HCT116 (cell line): ENCODE results near the gene ATP8A2. TPM values are rescaled to one million over a fixed set of nuclear protein-coding genes. Genes with fewer than 3 reads are reported as not detected.

Experiments
- ATAC-seq: fragments of 200-7000 bp; cut with Tn5 transposase; 2 replicates; pipeline ENCODE4 v1.9.1; 2020; ENCODE audit warnings: mild to moderate bottlenecking, moderate library complexity
- BruUV-seq: library from RNA; stranded (reverse); fragments of 400-500 nt; replicated peaks from 2 replicates; lab custom pipeline; 2021; lab: Mats Ljungman, UMichigan
- CTCF ChIA-PET: fragments of 300-600 bp; sonication (Branson Sonifier 250); formaldehyde crosslinking; loops from one replicate; lab custom pipeline; 2021; ENCODE audit warnings: antibody characterized with exemption; lab: Charles Lee
- POLR2A ChIA-PET: fragments of 300-600, 350-600 bp; sonication (Branson Sonifier 250); formaldehyde crosslinking; loops from one replicate; lab custom pipeline; 2021; ENCODE audit warnings: antibody characterized with exemption; lab: Charles Lee
- RAD21 ChIA-PET, 2 experiments: fragments of 300-600 bp; sonication (Branson Sonifier 250); formaldehyde crosslinking; loops; one replicate each; lab custom pipeline; 2023; ENCODE audit warnings: low total read pairs in 2 of 2; ENCODE audit not compliant: uncharacterized antibody in 2 of 2, unreplicated experiment in 2 of 2, low non-redundant PET in 1 of 2; lab: Charles Lee
- DNase-seq: peaks from one replicate; pipeline ENCODE4 v3.0.0-alpha.2; 2010; ENCODE audit warnings: low read depth, low spot score
- H2AFZ ChIP-seq: fragments of 200-600 bp; shearing (Covaris generic), sonication (generic); 2 replicates; pipeline ENCODE4 v1.6.1; 2017; ENCODE audit warnings: low read depth, mixed run types, mixed read lengths, antibody characterized with exemption, low read length; ENCODE audit not compliant: poor library complexity, severe bottlenecking
- H3K27ac ChIP-seq: 2 replicates; pipeline ENCODE4 v1.5.1; 2012; ENCODE audit warnings: low read depth, low read length
- H3K27me3 ChIP-seq: fragments of 200-600 bp; sonication (generic); 2 replicates; pipeline ENCODE4 v1.6.1; 2016; ENCODE audit warnings: mixed run types, low read length, mixed read lengths; ENCODE audit not compliant: insufficient read depth
- H3K36me3 ChIP-seq, 2 experiments: fragments of 200-500 bp in 1 of 2; fragments of 200-600 bp in 1 of 2; sonication (Bioruptor generic) in 1 of 2; sonication (generic) in 1 of 2; 2 replicates each; pipeline versions ENCODE4 v1.5.1 to v1.6.1; 2014 to 2016; ENCODE audit warnings: low read length in 2 of 2, inconsistent platforms in 1 of 2, mixed read lengths in 1 of 2, mixed run types in 1 of 2; ENCODE audit not compliant: insufficient read depth in 2 of 2, control insufficient read depth in 1 of 2
- H3K4me1 ChIP-seq, 2 experiments: fragments of 200-600 bp in 1 of 2; sonication (generic) in 1 of 2; 2 replicates each; pipeline versions ENCODE4 v1.5.1 to v1.6.1; 2012 to 2017; ENCODE audit warnings: low read length in 2 of 2, inconsistent platforms in 1 of 2, mild to moderate bottlenecking in 1 of 2, mixed read lengths in 1 of 2, mixed run types in 1 of 2, moderate library complexity in 1 of 2; ENCODE audit not compliant: insufficient read depth in 2 of 2, control insufficient read depth in 1 of 2
- H3K4me2 ChIP-seq: fragments of 200-600 bp; sonication (generic); 2 replicates; pipeline ENCODE4 v1.6.1; 2017; ENCODE audit warnings: mixed run types, low read length, mixed read lengths
- H3K4me3 ChIP-seq, 2 experiments: fragments of 200-600 bp in 1 of 2; sonication (generic) in 1 of 2; replicated peaks in 1 of 2; 2 replicates each; pipeline ENCODE4 v1.5.1; 2011 to 2016; ENCODE audit warnings: low read length in 2 of 2, control low read depth in 1 of 2, low read depth in 1 of 2, mild to moderate bottlenecking in 1 of 2, mixed read lengths in 1 of 2, mixed run types in 1 of 2
- H3K79me2 ChIP-seq: fragments of 200-600 bp; sonication (generic); 2 replicates; pipeline ENCODE4 v1.6.1; 2017; ENCODE audit warnings: mild to moderate bottlenecking, mixed run types, low read length, moderate library complexity, mixed read lengths; ENCODE audit not compliant: insufficient read depth
- H3K9ac ChIP-seq: fragments of 200-600 bp; sonication (generic); 2 replicates; pipeline ENCODE4 v1.6.1; 2016; ENCODE audit warnings: low read length, mixed read lengths
- H3K9me2 ChIP-seq: fragments of 200-600 bp; sonication (generic), shearing (Covaris generic); 2 replicates; pipeline ENCODE4 v1.6.1; 2017; ENCODE audit warnings: mixed run types, mild to moderate bottlenecking, moderate library complexity; ENCODE audit not compliant: insufficient read depth
- H3K9me3 ChIP-seq, 2 experiments: fragments of 200-500 bp in 1 of 2; fragments of 200-600 bp in 1 of 2; sonication (Bioruptor generic) in 1 of 2; sonication (generic) in 1 of 2; 2 replicates each; pipeline ENCODE4 v1.6.1; 2014 to 2017; ENCODE audit warnings: low read length in 2 of 2, mixed read lengths in 2 of 2, inconsistent platforms in 1 of 2, low read depth in 1 of 2, mild to moderate bottlenecking in 1 of 2, mixed run types in 1 of 2, moderate library complexity in 1 of 2; ENCODE audit not compliant: control insufficient read depth in 1 of 2, insufficient read depth in 1 of 2
- H4K20me1 ChIP-seq: fragments of 200-600 bp; sonication (generic), shearing (Covaris generic); 2 replicates; pipeline ENCODE4 v1.6.1; 2017; ENCODE audit warnings: mixed run types, mild to moderate bottlenecking, moderate library complexity; ENCODE audit not compliant: insufficient read depth
- EGR1 ChIP-seq: IDR thresholded peaks from 2 replicates; pipeline ENCODE4 v1.6.1; 2012; ENCODE audit warnings: low read depth
- ELF1 ChIP-seq: IDR thresholded peaks from 2 replicates; pipeline ENCODE4 v1.6.1; 2012; ENCODE audit warnings: low read depth, borderline replicate concordance
- EZH2phosphoT487 ChIP-seq: fragments of 200-600 bp; IDR thresholded peaks from 2 replicates; pipeline ENCODE4 v1.6.1; 2018; ENCODE audit warnings: antibody characterized with exemption, borderline replicate concordance
- JUND ChIP-seq: IDR thresholded peaks from 2 replicates; pipeline ENCODE4 v1.6.1; 2012
- POLR2A ChIP-seq: IDR thresholded peaks from 2 replicates; pipeline ENCODE4 v1.7.0; 2011; ENCODE audit warnings: borderline replicate concordance; ENCODE audit not compliant: insufficient read depth, insufficient read length; ENCODE audit errors: extremely low read depth
- RAD21 ChIP-seq: IDR thresholded peaks from 2 replicates; pipeline ENCODE4 v1.6.1; 2012; ENCODE audit warnings: low read depth, mild to moderate bottlenecking
- SP1 ChIP-seq: IDR thresholded peaks from 2 replicates; pipeline ENCODE4 v1.6.1; 2012; ENCODE audit warnings: low read depth
- SRF ChIP-seq: IDR thresholded peaks from 2 replicates; pipeline ENCODE4 v1.6.1; 2012; ENCODE audit warnings: low read depth
- YY1 ChIP-seq: IDR thresholded peaks from 2 replicates; pipeline ENCODE4 v1.6.1; 2011; ENCODE audit warnings: low read length, low read depth, moderate library complexity, mild to moderate bottlenecking; ENCODE audit not compliant: insufficient replicate concordance; ENCODE audit errors: extremely low read depth
- intact Hi-C: fragments of 100-400 bp; cut with micrococcal nuclease; formaldehyde crosslinking; loops from 2 replicates; pipeline ENCODE4 v1.10.0; 2022
- total RNA-seq: library from RNA; stranded (reverse); gene quantifications from one replicate; pipeline ENCODE4 v1.2.1, GENCODE V29; 2021; ENCODE audit not compliant: unreplicated experiment
- TF ChIP-seq, protein P1 (sequence below): IDR thresholded peaks from 2 replicates; pipeline ENCODE4 v1.6.1; 2011; ENCODE audit warnings: mild to moderate bottlenecking, low read length, moderate library complexity; ENCODE audit not compliant: insufficient replicate concordance; ENCODE audit errors: extremely low read depth
- TF ChIP-seq, protein P2 (sequence below), 3 experiments: fragments of 200-600 bp in 1 of 3; sonication (generic) in 1 of 3; IDR thresholded peaks in 2 of 3; conservative IDR thresholded peaks in 1 of 3; 2 replicates each; pipeline ENCODE4 v1.5.1; 2012 to 2017; ENCODE audit warnings: low read depth in 2 of 3, low read length in 2 of 3, antibody characterized with exemption in 1 of 3, borderline replicate concordance in 1 of 3, control low read depth in 1 of 3, mild to moderate bottlenecking in 1 of 3, mixed read lengths in 1 of 3, mixed run types in 1 of 3, moderate library complexity in 1 of 3; ENCODE audit not compliant: insufficient read depth in 1 of 3
- TF ChIP-seq, protein P3 (sequence below): IDR thresholded peaks from 2 replicates; pipeline ENCODE4 v1.6.1; 2012
- TF ChIP-seq, protein P4 (sequence below): IDR thresholded peaks from 2 replicates; pipeline ENCODE4 v1.6.1; 2012

The ATP8A2 gene
- total RNA-seq, 1 experiment from 2014 or later = not detected

DNA sequence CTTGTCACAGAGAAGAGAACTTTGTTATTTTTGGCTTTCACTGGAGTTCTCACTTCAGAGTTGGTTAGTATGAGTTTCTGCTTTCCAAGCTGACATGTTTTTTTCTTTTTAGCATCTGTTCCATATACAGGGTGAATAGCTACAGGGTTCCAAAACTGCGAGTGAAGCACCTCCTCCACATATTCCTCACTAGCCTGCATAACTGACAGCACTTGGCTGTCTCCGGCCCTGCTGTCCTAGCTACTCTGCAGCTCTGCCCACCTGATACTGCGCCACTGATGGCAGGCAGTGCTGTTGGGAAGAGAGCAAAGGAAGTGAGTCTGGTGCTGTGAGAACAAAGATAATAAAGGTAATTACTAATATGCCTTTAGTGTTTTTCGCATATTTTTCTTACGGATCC lies 6.8 kb downstream of the ATP8A2 start:
- H3K4me3 ChIP-seq = no peak overlapping the region
- ChIA-PET CTCF (no interaction called here), RAD21 (no interaction called here), POLR2A (no interaction called here)
- DNase-seq = no peak
- no peak overlapping the region for H2AFZ ChIP-seq
- H3K9ac ChIP-seq = no peak overlapping the region
- no peak overlapping the region for H3K4me2 ChIP-seq
- H3K27me3 ChIP-seq = peaks cover 5% of the 10 kb centered on the region; the same call in 1 of the 2 replicates
- TF ChIP-seq JUND = no peak
- TF ChIP-seq SP1 = no peak
- no peak for TF ChIP-seq RAD21
- TF ChIP-seq YY1 = no peak
- TF ChIP-seq, protein P1, sequence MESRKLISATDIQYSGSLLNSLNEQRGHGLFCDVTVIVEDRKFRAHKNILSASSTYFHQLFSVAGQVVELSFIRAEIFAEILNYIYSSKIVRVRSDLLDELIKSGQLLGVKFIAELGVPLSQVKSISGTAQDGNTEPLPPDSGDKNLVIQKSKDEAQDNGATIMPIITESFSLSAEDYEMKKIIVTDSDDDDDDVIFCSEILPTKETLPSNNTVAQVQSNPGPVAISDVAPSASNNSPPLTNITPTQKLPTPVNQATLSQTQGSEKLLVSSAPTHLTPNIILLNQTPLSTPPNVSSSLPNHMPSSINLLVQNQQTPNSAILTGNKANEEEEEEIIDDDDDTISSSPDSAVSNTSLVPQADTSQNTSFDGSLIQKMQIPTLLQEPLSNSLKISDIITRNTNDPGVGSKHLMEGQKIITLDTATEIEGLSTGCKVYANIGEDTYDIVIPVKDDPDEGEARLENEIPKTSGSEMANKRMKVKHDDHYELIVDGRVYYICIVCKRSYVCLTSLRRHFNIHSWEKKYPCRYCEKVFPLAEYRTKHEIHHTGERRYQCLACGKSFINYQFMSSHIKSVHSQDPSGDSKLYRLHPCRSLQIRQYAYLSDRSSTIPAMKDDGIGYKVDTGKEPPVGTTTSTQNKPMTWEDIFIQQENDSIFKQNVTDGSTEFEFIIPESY = no peak
- no peak for TF ChIP-seq SRF
- TF ChIP-seq, protein P2, sequence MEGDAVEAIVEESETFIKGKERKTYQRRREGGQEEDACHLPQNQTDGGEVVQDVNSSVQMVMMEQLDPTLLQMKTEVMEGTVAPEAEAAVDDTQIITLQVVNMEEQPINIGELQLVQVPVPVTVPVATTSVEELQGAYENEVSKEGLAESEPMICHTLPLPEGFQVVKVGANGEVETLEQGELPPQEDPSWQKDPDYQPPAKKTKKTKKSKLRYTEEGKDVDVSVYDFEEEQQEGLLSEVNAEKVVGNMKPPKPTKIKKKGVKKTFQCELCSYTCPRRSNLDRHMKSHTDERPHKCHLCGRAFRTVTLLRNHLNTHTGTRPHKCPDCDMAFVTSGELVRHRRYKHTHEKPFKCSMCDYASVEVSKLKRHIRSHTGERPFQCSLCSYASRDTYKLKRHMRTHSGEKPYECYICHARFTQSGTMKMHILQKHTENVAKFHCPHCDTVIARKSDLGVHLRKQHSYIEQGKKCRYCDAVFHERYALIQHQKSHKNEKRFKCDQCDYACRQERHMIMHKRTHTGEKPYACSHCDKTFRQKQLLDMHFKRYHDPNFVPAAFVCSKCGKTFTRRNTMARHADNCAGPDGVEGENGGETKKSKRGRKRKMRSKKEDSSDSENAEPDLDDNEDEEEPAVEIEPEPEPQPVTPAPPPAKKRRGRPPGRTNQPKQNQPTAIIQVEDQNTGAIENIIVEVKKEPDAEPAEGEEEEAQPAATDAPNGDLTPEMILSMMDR (IDR thresholded peaks at IDR 0.05 in 2 of 3, conservative IDR thresholded peaks at IDR 0.05 in 1 of 3; ENCODE audit: borderline replicate concordance in 1 of 3, insufficient read depth in 1 of 3, low read depth in 2 of 3, low read length in 2 of 3) = no peak
- no peak for TF ChIP-seq ELF1
- TF ChIP-seq, protein P3, sequence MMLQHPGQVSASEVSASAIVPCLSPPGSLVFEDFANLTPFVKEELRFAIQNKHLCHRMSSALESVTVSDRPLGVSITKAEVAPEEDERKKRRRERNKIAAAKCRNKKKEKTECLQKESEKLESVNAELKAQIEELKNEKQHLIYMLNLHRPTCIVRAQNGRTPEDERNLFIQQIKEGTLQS = no peak
- no peak for TF ChIP-seq POLR2A
- TF ChIP-seq EGR1 = no peak
- no peak for TF ChIP-seq EZH2phosphoT487
- TF ChIP-seq, protein P4, sequence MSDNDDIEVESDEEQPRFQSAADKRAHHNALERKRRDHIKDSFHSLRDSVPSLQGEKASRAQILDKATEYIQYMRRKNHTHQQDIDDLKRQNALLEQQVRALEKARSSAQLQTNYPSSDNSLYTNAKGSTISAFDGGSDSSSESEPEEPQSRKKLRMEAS = no peak
- H3K4me1 ChIP-seq = no peaks in the 10 kb centered on the region
- BruUV-seq = no TSS peak
- no peak overlapping the region for H3K27ac ChIP-seq
- no peaks in the 10 kb centered on the region for H3K79me2 ChIP-seq
- no peaks in the 10 kb centered on the region for H3K9me3 ChIP-seq
- H3K36me3 ChIP-seq = no peaks in the 10 kb centered on the region
- H3K9me2 ChIP-seq = no peaks in the 10 kb centered on the region
- intact Hi-C loops = loop anchor here (5.0 kb wide), 1 partner anchor 371 kb away; no protein-coding TSS in a partner anchor
- no peak for ATAC-seq
- H4K20me1 ChIP-seq = no peaks in the 10 kb centered on the region
